DND-41 (cell line): ENCODE results near the gene DDX4.

Experiments
- EZH2 ChIP-seq: IDR thresholded peaks from 3 replicates; pipeline ENCODE4 v1.6.1; 2012; ENCODE audit warnings: borderline replicate concordance, low read depth, mild to moderate bottlenecking, moderate library complexity, low read length, inconsistent platforms; ENCODE audit not compliant: severe bottlenecking
- TF ChIP-seq, protein P1 (sequence below): IDR thresholded peaks from 2 replicates; pipeline ENCODE4 v1.5.1; 2012; ENCODE audit warnings: borderline replicate concordance, low read length, moderate library complexity, mild to moderate bottlenecking; ENCODE audit not compliant: poor library complexity, severe bottlenecking; ENCODE audit errors: extremely low read depth

DNA sequence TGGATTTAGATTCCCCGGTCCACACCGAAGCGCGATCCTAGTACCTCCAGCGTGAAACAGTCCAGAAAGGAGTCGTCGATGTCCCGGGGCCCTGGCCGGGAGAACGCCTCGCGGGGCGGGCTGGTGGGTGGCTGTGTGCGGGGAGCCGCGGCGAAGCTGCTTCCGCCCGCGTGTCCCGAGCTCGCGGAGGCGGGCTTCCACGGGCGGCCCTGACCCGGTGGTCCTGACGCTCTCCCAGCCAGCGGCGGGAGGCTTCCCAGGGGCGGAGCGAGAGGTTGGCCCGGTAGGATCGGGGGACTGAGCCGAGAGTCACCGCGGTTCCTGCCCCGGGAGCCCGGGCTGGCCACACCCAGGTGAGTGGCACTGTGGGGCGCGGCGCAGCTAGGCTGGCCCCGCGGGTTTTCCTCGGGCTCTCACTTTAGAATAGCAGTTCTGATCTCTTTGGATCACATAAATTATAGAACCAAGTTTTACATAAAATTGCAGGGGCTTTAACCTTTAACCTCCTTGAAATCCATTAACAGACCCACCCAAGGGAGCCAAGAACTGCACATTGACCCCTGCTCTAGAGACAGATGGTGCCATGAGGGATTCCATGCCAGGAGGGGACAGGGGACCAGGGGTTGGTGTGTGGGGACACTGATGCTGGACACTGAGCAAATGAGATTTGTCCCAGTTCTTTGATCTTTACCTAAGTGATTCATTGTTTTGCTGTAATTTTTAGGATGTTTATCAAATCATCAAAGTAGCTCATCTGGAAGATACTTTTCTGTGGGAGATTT, 84.1 kb downstream of the DDX4 start:
- TF ChIP-seq, protein P1, sequence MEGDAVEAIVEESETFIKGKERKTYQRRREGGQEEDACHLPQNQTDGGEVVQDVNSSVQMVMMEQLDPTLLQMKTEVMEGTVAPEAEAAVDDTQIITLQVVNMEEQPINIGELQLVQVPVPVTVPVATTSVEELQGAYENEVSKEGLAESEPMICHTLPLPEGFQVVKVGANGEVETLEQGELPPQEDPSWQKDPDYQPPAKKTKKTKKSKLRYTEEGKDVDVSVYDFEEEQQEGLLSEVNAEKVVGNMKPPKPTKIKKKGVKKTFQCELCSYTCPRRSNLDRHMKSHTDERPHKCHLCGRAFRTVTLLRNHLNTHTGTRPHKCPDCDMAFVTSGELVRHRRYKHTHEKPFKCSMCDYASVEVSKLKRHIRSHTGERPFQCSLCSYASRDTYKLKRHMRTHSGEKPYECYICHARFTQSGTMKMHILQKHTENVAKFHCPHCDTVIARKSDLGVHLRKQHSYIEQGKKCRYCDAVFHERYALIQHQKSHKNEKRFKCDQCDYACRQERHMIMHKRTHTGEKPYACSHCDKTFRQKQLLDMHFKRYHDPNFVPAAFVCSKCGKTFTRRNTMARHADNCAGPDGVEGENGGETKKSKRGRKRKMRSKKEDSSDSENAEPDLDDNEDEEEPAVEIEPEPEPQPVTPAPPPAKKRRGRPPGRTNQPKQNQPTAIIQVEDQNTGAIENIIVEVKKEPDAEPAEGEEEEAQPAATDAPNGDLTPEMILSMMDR = no peak
- no peak for TF ChIP-seq EZH2
